Fibroblast of lung (primary cell): ENCODE measurements around the gene ZMYM1. TPM values are rescaled to one million over a fixed set of nuclear protein-coding genes. Genes with fewer than 3 reads are reported as not detected.

Source experiments
- DNase-seq, 2 donors: peaks; one replicate each; pipeline versions ENCODE4 v3.0.0 to v3.0.0-alpha.2; 2010; ENCODE audit warnings: low read depth in 2 of 2
- H2AFZ ChIP-seq: 2 replicates; pipeline ENCODE4 v1.5.1; 2012; ENCODE audit warnings: low read length, control low read depth, inconsistent platforms
- H3K27ac ChIP-seq: 2 replicates; pipeline ENCODE4 v1.5.1; 2011; ENCODE audit warnings: low read length, control low read depth; ENCODE audit not compliant: insufficient read depth
- H3K27me3 ChIP-seq: 2 replicates; pipeline ENCODE4 v1.5.1; 2011; ENCODE audit warnings: mild to moderate bottlenecking, low read length; ENCODE audit not compliant: control insufficient read depth, insufficient read depth
- H3K36me3 ChIP-seq: 2 replicates; pipeline ENCODE4 v1.5.1; 2011; ENCODE audit warnings: low read length; ENCODE audit not compliant: control insufficient read depth, insufficient read depth
- H3K4me1 ChIP-seq: 2 replicates; pipeline ENCODE4 v1.5.1; 2011; ENCODE audit warnings: low read length; ENCODE audit not compliant: control insufficient read depth, insufficient read depth; ENCODE audit errors: extremely low read depth
- H3K4me2 ChIP-seq: 2 replicates; pipeline ENCODE4 v1.5.1; 2011; ENCODE audit warnings: low read length, control low read depth; ENCODE audit not compliant: insufficient read depth; ENCODE audit errors: extremely low read depth
- H3K4me3 ChIP-seq, 4 experiments: fragments of 200-600 bp in 1 of 4; sonication (generic) in 1 of 4; replicated peaks in 1 of 4; 2 replicates each; pipeline ENCODE4 v1.5.1; 2011 to 2016; ENCODE audit warnings: low read length in 4 of 4, low read depth in 3 of 4, mild to moderate bottlenecking in 3 of 4, control low read depth in 2 of 4, inconsistent platforms in 1 of 4, mixed read lengths in 1 of 4; ENCODE audit not compliant: insufficient read depth in 1 of 4; ENCODE audit errors: control extremely low read depth in 1 of 4
- H3K79me2 ChIP-seq: 2 replicates; pipeline ENCODE4 v1.5.1; 2012; ENCODE audit warnings: mild to moderate bottlenecking, low read length, inconsistent platforms; ENCODE audit not compliant: control insufficient read depth, insufficient read depth
- H3K9ac ChIP-seq: 2 replicates; pipeline ENCODE4 v1.5.1; 2011; ENCODE audit warnings: mild to moderate bottlenecking, low read length, control low read depth; ENCODE audit not compliant: insufficient read depth
- H3K9me3 ChIP-seq: 2 replicates; pipeline ENCODE4 v1.5.1; 2012; ENCODE audit warnings: low read depth, low read length; ENCODE audit not compliant: control insufficient read depth, insufficient read depth
- H4K20me1 ChIP-seq: 2 replicates; pipeline ENCODE4 v1.5.1; 2011; ENCODE audit warnings: low read length; ENCODE audit not compliant: control insufficient read depth, insufficient read depth; ENCODE audit errors: extremely low read depth
- EZH2 ChIP-seq: IDR thresholded peaks from 2 replicates; pipeline ENCODE4 v1.5.1; 2012; ENCODE audit warnings: low read length, control low read depth, mild to moderate bottlenecking; ENCODE audit errors: missing control alignments
- polyA minus RNA-seq: library from RNA; depleted of rRNA, polyadenylated mRNA; stranded (reverse); fragments of >200 nt; gene quantifications from 2 replicates; pipeline ENCODE4 v1.2.3, GENCODE V29; 2011; ENCODE audit warnings: low replicate concordance
- polyA plus RNA-seq, 2 donors: library from polyadenylated mRNA; depleted of rRNA in 1 of 2; stranded (reverse) in 1 of 2; unstranded in 1 of 2; fragments of >200 nt; gene quantifications; 2 replicates each; pipeline ENCODE4 v1.2.1, GENCODE V29; 2011 to 2012; ENCODE audit warnings: missing spikeins in 1 of 2
- total RNA-seq: library from RNA; depleted of rRNA; stranded (reverse); fragments of >200 nt; gene quantifications from 2 replicates; pipeline ENCODE4 v1.2.1, GENCODE V29; 2014
- TF ChIP-seq, protein P1 (sequence below), 2 donors: IDR thresholded peaks in 1 of 2; conservative IDR thresholded peaks in 1 of 2; 1 replicate in 1 of 2; 2 replicates in 1 of 2; pipeline ENCODE4 v1.5.1; 2011 to 2012; ENCODE audit warnings: low read length in 2 of 2, control low read depth in 1 of 2, inconsistent platforms in 1 of 2, low read depth in 1 of 2, mild to moderate bottlenecking in 1 of 2

Gene ZMYM1
- total RNA-seq = 18.5 and 19.0 TPM in 2 replicates
- polyA plus RNA-seq = 9.0 and 10.3 TPM in 2 replicates
- 4.0 and 4.9 TPM in 2 replicates for polyA plus RNA-seq (2012)
- 1.2 and 19.5 TPM in 2 replicates for polyA minus RNA-seq

DNA sequence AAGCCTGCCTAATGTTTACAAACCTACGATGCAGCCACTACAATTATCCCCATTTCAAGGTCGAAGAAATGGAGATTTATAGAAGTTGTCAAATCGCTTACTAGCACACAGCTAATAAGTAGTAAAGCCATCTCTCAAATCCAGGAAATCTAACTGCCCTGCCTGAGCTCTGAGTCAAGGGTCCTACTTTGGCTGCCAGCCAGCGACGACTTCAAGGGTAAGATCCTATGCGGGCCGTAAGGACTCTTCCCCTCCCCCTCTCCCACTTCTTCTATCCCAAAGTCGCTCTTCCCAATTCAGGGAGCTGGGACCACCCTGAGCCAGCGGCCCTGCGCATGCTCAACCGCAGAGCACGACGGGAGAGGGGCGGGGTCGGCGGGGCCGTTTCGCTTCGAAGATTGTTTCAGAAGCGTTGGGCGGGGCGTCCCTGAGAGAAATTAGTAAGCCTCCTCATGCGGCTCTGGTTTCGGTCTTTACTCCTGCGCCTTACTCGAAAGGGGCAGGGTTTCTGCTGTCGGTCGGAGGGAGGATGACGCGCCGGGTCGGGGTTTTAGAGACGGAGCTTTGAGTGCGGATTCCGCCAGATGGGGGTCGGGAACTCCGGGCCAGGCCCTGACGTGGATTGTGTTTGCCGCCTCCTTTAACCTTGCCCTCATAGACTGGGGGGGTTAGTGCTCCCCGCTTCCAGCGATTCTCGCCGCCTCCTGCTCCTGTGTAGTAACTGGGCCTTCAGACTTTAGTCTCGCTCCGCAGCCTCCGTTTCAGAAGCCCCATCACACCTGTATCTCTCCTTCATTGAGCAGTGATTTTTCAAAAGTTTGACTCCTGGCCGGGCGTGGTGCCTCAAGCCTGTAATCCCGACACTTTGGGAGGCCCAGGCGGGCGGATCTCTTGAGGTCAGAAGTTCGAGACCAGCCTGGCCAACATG lies at the start of gene ZMYM1:
TSS of gene ZMYM1 (plus strand) at position 383 of the 928 bp plus-strand sequence. CDS start 14,603 bp downstream, outside the sequence.
- peak; percentile 86 to 87 for DNase-seq
- peaks cover 34% of the 10 kb centered on the region for H3K79me2 ChIP-seq
- peaks cover 4% of the 10 kb centered on the region for H3K4me1 ChIP-seq
- H3K9ac ChIP-seq = peak within 1 kb of the TSS; percentile 75
- TF ChIP-seq, protein P1, sequence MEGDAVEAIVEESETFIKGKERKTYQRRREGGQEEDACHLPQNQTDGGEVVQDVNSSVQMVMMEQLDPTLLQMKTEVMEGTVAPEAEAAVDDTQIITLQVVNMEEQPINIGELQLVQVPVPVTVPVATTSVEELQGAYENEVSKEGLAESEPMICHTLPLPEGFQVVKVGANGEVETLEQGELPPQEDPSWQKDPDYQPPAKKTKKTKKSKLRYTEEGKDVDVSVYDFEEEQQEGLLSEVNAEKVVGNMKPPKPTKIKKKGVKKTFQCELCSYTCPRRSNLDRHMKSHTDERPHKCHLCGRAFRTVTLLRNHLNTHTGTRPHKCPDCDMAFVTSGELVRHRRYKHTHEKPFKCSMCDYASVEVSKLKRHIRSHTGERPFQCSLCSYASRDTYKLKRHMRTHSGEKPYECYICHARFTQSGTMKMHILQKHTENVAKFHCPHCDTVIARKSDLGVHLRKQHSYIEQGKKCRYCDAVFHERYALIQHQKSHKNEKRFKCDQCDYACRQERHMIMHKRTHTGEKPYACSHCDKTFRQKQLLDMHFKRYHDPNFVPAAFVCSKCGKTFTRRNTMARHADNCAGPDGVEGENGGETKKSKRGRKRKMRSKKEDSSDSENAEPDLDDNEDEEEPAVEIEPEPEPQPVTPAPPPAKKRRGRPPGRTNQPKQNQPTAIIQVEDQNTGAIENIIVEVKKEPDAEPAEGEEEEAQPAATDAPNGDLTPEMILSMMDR (conservative IDR thresholded peaks at IDR 0.05 in 1 of 2, IDR thresholded peaks at IDR 0.05 in 1 of 2; ENCODE audit: low read depth in 1 of 2, low read length in 2 of 2) = no peak
- no peak for TF ChIP-seq EZH2
- no peaks in the 10 kb centered on the region for H4K20me1 ChIP-seq
- no peaks in the 10 kb centered on the region for H3K27me3 ChIP-seq
- no peaks in the 10 kb centered on the region for H3K36me3 ChIP-seq
- peak within 1 kb of the TSS; percentile 98 for H2AFZ ChIP-seq
- no peaks in the 10 kb centered on the region for H3K9me3 ChIP-seq
- peak within 1 kb of the TSS; percentile 88 for H3K27ac ChIP-seq
- peak within 1 kb of the TSS; percentile 95 for H3K4me2 ChIP-seq
- H3K4me3 ChIP-seq = peak within 1 kb of the TSS; percentile 63 to 92 (median 68)

- H4K20me1 ChIP-seq = no peaks in the 10 kb centered on the region
- H3K9me3 ChIP-seq = no peaks in the 10 kb centered on the region
- no peak overlapping the region for H3K9ac ChIP-seq
- no peak overlapping the region for H3K27ac ChIP-seq
- H3K36me3 ChIP-seq = peaks cover 1% of the 10 kb centered on the region
- H3K27me3 ChIP-seq = no peaks in the 10 kb centered on the region
- H3K4me2 ChIP-seq = peak overlapping the region; percentile 81
- DNase-seq = no peak
- H2AFZ ChIP-seq = no peak overlapping the region
- peaks cover 19% of the 10 kb centered on the region for H3K79me2 ChIP-seq
- TF ChIP-seq, protein P1 (conservative IDR thresholded peaks at IDR 0.05 in 1 of 2, IDR thresholded peaks at IDR 0.05 in 1 of 2; ENCODE audit: low read depth in 1 of 2, low read length in 2 of 2) = no peak
- no peak for TF ChIP-seq EZH2
- H3K4me3 ChIP-seq = peak overlapping the region in 2 of 4 experiments; percentile 1 to 92
- peaks cover 2% of the 10 kb centered on the region for H3K4me1 ChIP-seq
Measured at GRCh38 chr1:35029761-35030160, 49.4 kb upstream of the ZMYM1 start.

GRCh38 chr1:35030338-35030737 lies 48.8 kb upstream of the ZMYM1 start:
- H3K4me3 ChIP-seq = peak overlapping the region; percentile 65 to 93 (median 84)
- peaks cover 2% of the 10 kb centered on the region for H3K4me1 ChIP-seq
- peaks cover 19% of the 10 kb centered on the region for H3K79me2 ChIP-seq
- no peak overlapping the region for H2AFZ ChIP-seq
- peaks cover 1% of the 10 kb centered on the region for H3K36me3 ChIP-seq
- peak overlapping the region; percentile 87 for H3K27ac ChIP-seq
- peak overlapping the region; percentile 81 for H3K4me2 ChIP-seq
- H3K9ac ChIP-seq = no peak overlapping the region
- no peak for TF ChIP-seq EZH2
- TF ChIP-seq, protein P1 (conservative IDR thresholded peaks at IDR 0.05 in 1 of 2, IDR thresholded peaks at IDR 0.05 in 1 of 2; ENCODE audit: low read depth in 1 of 2, low read length in 2 of 2) = no peak
- no peak for DNase-seq
- H3K27me3 ChIP-seq = no peaks in the 10 kb centered on the region
- H4K20me1 ChIP-seq = no peaks in the 10 kb centered on the region
- no peaks in the 10 kb centered on the region for H3K9me3 ChIP-seq
